Adrenal gland (tissue), 5 donors: ENCODE data around the gene ALDH3A2.

Experiments used
- CTCF ChIP-seq, 6 experiments: fragments of 450-650 bp in 4 of 6; fragments of 200-600 bp in 2 of 6; sonication (generic) in 1 of 6; IDR thresholded peaks; 1 replicate in 5 of 6; 2 replicates in 1 of 6; pipeline versions ENCODE4 v1.5.1 to v1.8.0; 2016 to 2021; ENCODE audit warnings: antibody characterized with exemption in 6 of 6, mild to moderate bottlenecking in 2 of 6, moderate library complexity in 1 of 6
- POLR2A ChIP-seq, 2 donors: fragments of 450-650 bp; IDR thresholded peaks; one replicate each; pipeline ENCODE4 v1.6.1; 2017; ENCODE audit warnings: antibody characterized with exemption in 2 of 2, mild to moderate bottlenecking in 2 of 2, moderate library complexity in 1 of 2
- donor health status: DM: no; HTN: no; CAD: no.

DNA sequence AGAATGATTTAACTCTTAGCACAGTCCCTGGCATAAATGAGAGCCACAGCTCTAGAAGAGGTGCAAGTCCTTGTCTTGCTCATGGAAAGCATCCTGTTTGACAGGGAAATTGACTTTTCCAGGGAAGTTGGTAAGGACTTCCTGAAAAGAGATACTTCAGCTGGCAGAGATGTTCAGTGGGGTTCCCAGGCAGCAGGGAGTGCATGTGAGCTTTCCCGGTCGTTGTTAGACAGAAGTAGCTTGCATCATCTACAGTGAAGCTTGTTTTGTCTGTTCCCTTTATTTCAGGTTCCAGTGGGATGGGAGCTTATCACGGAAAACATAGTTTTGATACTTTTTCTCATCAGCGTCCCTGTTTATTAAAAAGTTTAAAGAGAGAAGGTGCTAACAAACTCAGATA lies 22.9 kb downstream of the ALDH3A2 start:
- no peak for TF ChIP-seq CTCF (IDR thresholded peaks at IDR 0.05)
- no peak for TF ChIP-seq POLR2A (IDR thresholded peaks at IDR 0.05)
